Astrocyte of the cerebellum (primary cell): ENCODE data around the gene PKNOX2.

Experiments
- DNase-seq: peaks from one replicate; pipeline ENCODE4 v3.0.0-alpha.2; 2011; ENCODE audit warnings: low read depth
- H3K4me3 ChIP-seq: 2 replicates; pipeline ENCODE4 v1.5.1; 2011; ENCODE audit warnings: mild to moderate bottlenecking, low read depth, low read length, moderate library complexity
- CTCF ChIP-seq: IDR thresholded peaks from 2 replicates; pipeline ENCODE4 v1.5.1; 2012; ENCODE audit warnings: low read length, low read depth, moderate library complexity, mild to moderate bottlenecking; ENCODE audit errors: missing control alignments
- in situ Hi-C: cut with HindIII; loops from 2 replicates; pipeline ENCODE4 v1.10.0; 2017; ENCODE audit warnings: low sequenced_read_pairs

Gene PKNOX2

GRCh38 chr11:125431009-125431408 lies 266.5 kb downstream of the PKNOX2 start:
- H3K4me3 ChIP-seq: no peak overlapping the region
- no peak for DNase-seq
- in situ Hi-C loops: no loop called here
- no peak for TF ChIP-seq CTCF

GRCh38 chr11:125431481-125431880 lies 266.9 kb downstream of the PKNOX2 start:
- in situ Hi-C loops: no loop called here
- TF ChIP-seq CTCF: no peak
- H3K4me3 ChIP-seq: no peak overlapping the region
- DNase-seq: no peak

GRCh38 chr11:125433454-125434121 lies 269.0 kb downstream of the PKNOX2 start:
- in situ Hi-C loops: no loop called here
- peak; percentile 32 for DNase-seq

GRCh38 chr11:125435461-125436238 lies 271.1 kb downstream of the PKNOX2 start:
- in situ Hi-C loops: loop anchor here (5.0 kb wide), 1 partner anchor 72 kb away; no protein-coding TSS in a partner anchor
- TF ChIP-seq CTCF: no peak
- no peak overlapping the region for H3K4me3 ChIP-seq
- DNase-seq: no peak

More at GRCh38 chr11:125433454-125434121, 269.0 kb downstream of the PKNOX2 start:
- peak; percentile 79 for TF ChIP-seq CTCF
- H3K4me3 ChIP-seq: no peak overlapping the region

- H3K4me3 ChIP-seq: no peak overlapping the region
- in situ Hi-C loops: no loop called here
- DNase-seq: no peak
- no peak for TF ChIP-seq CTCF
Measured at GRCh38 chr11:125441648-125442410, 277.3 kb downstream of the PKNOX2 start.

- no peak for DNase-seq
- in situ Hi-C loops: no loop called here
- no peak for TF ChIP-seq CTCF
- no peak overlapping the region for H3K4me3 ChIP-seq
Measured at GRCh38 chr11:125442946-125443345, 278.4 kb downstream of the PKNOX2 start.
